Activated T-cell treated with anti-CD3 and anti-CD28 coated beads for 4 hours (primary cell): ENCODE data around the gene SCD.

Experiments
- DNase-seq: peaks from one replicate; pipeline ENCODE4 v3.0.0-alpha.2; 2020

SCD gene

GRCh38 chr10:100401631-100402328 is 54.7 kb downstream of the SCD start:
- DNase-seq: no peak

DNA sequence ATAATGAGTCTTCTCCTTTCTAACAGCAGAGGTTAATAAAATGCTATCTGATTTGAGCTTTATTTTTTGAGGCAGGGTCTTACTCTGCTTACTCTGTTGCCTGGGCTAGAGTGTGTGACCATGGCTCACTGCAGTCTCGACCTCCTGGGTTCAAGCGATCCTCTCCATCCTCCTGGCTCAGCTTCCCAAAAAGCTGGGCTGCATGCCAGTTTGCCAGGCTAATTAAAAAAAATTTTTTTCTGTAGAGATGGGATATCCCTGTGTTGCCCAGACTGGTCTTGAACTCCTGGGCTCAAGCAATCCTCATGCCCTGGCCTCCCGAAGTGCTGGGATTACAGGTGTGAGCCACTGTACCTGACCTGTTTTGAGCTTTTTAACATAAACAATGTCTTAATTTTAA is 56.7 kb downstream of the SCD start:
- no peak for DNase-seq

GRCh38 chr10:100413173-100413572 is 66.1 kb downstream of the SCD start:
- no peak for DNase-seq
